ENCODE measurements around the gene RDH12.

RDH12 gene

DNA sequence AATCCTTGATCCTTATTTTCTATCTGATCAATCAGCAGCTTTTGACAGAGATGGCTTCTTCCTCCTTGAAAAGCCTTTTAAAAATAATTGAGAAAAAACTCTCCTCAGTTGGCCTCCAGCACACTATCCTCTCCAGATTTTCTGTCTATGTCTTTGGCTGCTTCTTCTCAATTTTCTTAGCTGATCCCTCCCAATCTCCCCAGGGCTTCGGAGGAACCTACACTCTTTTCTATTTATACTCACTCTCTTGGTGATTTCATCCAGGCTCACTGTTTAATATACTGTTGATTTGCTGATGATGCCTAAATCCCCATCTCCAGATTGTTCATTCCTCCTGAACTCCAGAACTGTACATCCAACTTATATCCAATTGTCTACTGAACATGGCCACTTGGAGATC lies 54.8 kb downstream of the RDH12 start:
- DNase-seq: no peak

DNA sequence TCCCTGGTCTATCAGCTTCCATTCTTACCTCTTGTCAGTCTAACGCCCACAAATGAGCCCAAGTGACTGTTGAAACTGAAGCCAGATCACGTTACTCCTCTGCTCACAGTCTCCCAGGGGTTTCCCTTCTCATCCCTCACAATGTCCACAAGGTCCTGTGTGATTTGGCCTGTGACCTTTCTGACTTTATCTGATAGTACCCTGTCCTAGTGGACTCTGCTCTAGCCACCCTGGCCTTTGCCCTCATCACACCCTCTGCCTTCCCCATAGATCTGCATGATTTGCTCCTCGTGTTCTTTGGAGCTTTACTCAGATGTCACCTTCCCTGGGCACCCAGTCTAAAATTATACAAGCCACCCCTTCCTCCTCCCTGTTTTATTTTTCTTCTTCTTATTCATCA lies 55.5 kb downstream of the RDH12 start:
- no peak for DNase-seq

DNA sequence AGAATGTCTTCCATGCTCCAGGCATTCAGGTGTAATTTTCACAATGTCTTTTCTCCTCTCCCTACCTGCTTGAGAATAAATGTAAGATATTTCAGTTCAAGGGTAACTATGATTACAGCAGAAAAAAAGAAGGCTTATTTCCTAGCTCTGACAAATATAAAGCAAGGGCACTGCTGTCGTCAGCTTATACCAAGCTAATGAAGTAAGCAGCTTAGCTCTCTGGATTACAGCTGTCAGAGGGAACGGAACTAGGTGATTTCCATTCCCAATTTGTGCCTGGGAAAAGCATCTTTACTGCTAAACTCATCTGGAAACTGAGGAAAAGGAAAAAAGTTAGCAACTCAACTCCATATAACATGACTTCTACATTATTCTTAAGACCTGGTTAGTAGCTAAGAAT lies 58.2 kb downstream of the RDH12 start:
- no peak for DNase-seq

DNA sequence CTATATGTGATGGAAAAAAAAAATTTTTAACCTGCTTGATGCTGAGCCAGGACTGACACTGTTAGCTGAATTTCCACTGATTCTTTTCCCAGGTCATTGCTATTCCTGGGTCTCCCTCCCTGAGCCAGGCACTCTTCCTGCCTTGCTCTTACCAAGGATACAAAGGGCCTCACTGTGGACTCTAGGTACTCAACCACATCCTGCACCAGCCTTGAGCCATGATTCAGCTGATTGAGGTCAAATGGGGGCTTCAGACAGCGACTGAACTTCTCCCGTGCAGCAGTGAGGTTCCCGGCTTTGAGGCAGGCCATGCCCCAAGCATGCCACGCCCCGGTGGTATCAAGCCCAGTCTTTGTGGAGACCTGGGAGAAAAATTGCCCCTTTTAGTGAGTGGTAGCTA lies 60.4 kb downstream of the RDH12 start:
- DNase-seq: no peak

DNA sequence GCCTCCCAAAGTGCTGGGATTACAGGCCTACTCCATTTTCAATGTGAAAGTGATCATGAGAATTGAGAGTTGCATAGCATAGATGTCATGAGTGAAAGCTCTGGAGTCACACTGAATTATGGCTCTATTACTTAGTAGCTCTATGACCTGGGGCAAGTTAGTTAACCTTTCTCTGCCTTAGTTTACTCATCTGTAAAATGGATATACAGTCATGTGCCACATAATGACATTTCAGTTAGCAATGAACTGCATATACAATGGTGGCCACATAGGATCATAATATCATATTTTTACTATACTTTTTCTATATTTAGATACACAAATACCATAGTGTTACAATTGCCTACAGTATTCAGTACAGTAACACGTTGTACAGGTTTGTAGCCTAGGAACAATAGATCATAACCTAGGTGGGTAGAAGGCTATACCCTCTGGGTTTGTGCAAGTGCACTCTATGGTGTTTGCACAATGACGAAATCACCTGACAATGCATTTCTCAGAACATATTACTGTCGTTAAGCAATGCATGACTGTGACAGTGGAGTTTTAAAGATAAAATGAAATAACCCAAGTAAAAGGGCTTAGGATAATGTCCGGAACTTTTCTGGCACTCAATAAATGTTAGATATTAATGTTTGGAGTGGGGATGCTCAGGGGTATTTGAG lies 61.6 kb downstream of the RDH12 start:
- DNase-seq: no peak

DNA sequence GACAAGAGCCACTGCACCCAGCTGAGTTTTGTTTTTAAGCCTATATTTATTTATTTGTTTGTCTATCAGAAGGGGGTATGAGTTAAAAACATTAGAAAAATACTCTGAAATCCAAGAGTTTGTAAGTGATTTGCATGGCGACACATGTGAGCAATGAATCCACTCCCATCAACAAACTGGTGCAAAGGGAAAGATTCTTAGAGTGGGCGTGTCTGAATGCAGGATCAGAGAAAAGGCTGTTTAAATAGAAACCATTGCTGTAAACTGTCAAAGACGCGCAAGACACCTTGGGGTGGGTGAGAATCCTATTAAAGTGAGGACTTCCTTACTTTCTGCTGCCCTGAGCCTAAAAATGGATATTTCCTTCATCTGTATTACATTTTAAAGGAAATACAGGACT lies 62.8 kb downstream of the RDH12 start:
- DNase-seq: no peak

DNA sequence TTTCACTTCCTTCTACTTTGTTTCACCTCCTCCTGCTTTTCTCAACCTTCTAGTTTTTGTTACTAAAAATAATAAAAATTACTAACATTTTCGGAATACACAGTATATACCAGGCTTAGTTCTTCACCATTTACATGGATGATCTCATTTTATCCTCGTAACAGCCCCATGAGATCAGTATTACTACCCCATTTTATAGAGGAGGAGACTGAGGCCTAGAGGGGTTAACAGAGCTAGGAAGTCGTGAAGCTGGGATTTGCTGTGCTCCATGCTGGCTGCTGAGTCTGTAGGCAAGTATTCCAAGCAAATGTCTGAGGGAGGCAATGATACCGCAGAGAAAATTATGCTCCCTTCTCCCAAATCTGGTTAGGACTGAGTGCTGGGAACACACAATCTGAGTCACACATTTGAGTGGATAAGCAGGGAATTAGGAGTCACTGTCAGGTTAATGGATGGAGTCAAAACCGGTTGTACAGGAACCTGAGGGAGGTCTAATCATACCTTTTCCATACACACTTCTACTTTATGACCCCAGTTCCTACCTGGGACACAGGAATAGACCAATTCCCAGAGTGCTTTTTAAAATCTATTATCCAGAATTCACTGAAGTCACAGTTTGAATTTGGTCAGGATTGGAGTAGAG lies 63.6 kb downstream of the RDH12 start:
- DNase-seq: no peak

DNA sequence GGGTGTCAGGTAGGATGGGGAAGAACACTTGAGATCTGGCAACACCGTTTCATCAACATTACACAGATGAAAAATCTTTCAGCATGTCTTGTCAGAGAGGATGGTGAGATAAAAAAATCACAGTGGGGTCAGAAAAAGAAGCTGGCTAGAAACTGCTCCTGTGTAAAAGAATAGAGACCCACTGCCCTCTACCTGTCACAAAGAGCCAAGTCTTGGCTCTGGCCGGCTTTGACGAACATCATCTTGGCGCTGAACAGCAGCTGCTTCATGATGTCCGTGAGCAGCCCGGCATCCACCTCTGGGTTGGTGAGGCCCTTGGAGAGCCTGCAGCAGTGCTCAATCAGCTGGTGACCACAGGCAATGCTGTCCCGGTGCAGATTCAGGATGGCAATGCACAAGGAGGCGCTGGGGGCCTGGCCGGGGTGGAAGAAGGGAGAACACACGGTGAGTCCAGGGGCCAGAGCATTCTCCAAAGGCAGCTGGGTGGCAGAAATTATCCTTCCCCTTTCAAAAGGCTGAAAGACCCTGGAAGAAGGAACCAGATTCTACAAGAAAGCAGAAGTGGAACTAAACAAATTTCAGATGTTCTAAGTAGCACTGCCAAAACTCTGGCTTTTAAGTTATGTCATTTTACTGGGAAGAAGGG lies 64.5 kb downstream of the RDH12 start:
- peak; percentile 4 for DNase-seq

DNA sequence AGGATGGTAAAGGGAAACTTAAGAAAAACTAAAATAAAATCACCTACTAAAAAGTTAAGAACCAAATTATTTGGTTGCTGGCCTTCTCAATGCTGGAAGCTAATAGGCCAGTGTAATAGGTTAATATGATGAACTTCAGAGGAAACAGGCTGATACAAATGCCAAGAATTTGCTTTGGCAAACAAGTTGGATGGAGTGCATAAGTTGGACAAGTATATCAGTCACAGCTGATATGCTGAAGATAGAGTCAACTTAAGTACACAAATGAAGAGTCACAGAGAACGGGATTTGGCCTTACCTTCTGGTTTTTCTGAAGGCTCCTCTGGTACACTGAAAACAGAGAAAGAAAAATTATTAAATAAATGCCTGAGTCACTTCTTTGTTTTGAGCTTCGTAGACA lies 66.5 kb downstream of the RDH12 start:
- no peak for DNase-seq

DNA sequence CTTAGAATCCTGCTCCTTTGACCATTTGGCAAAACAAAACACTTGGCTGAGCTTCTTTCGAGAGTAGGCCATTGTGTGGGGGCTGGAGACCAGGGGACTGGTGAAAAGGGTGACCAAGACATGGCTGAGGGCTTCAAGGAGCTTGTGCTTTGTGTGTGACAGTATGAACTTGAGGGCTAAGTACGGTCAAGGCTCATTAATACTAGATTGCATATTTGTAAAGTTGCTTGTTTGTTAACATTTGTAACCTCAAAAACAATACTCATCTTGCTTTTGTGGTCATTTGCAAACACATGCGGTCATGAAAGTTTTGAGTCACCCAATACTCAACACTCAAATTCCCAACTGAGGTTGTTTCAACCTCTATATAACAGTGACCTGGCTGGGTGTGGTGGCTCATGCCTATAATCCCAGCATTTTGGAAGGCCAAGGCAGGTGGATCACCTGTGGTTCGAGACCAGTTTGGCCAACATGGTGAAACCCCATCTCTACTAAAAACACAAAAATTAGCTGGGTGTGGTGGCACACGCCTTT lies 72.2 kb downstream of the RDH12 start:
- no peak for DNase-seq

DNA sequence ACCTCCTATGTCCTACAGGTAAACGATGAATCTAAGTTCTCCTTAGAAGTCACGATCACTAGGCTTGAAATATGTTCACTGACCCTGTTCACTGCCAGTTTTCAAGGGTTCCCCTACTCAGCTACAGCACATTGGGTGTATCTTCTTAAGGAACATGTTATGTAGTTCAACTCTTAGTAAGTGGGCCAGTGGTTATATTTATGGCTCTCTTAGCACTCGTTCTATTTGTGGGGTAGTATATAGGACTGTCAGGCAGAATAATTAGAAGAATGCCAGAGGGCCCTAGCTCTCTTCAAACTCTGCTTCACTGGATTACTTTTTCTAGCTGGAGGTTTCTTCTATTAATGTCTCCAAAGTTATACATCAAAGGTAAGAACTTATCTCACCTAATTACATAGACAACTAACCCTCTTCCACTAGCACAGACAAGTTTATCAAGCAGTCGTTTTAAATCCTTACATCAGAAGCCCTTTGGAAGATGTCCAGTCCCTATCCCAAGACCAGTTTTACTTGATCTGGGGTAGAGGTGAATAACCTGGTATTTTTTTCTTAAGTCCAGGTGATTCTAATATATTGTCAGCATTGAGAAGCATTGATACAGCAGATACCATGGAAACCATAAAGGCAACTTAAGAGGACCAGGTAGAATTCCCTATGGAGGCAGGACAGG lies 75.1 kb downstream of the RDH12 start:
- DNase-seq: no peak

DNA sequence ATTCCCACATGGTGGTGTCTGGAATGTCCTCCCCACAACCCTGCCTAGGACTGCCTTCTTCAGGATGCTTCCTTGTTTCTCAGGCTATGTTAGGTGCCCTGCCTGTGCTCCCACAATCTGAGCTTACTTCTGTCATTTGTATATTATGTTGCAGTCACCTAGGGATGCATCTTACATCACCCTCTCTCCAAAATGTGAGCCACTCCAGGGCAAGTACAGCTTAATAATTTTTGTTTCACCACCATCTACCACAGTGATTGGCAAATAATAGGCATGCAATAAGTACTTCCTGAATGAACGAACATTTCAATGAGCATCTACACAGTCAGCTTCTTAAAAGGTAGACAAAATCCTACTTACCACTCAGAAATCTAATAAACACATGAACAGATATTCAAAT lies 77.1 kb downstream of the RDH12 start:
- no peak for DNase-seq

DNA sequence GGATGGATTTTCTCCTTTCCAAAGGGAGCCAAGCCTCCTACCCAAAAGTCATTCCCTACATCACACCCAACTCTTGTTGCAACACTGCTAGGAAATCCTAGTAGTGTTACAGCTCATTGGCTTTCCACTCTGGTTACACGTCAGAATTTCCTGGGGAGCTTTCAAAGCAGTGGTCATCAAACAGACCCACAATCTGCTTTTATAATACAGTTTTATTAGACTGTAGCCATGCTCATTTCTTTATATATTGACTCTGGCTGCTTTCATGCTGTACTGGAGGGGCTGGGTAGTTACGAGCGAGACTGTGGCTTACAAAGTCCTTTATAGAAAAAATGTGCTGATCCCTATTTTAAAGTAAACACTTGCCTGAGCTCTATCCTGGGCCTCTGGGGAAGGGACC lies 80.4 kb downstream of the RDH12 start:
- no peak for DNase-seq

Data from GDM1 (cell line).